ENCODE measurements around the gene NEDD8. TPM values are rescaled to one million over a fixed set of nuclear protein-coding genes. Genes with fewer than 3 reads are reported as not detected.
A peak's percentile ranks its signal among the peaks of the same experiment; 100 is the strongest.

Gene NEDD8
- total RNA-seq, 1 experiment from 2014 or later, result 168 TPM

DNA sequence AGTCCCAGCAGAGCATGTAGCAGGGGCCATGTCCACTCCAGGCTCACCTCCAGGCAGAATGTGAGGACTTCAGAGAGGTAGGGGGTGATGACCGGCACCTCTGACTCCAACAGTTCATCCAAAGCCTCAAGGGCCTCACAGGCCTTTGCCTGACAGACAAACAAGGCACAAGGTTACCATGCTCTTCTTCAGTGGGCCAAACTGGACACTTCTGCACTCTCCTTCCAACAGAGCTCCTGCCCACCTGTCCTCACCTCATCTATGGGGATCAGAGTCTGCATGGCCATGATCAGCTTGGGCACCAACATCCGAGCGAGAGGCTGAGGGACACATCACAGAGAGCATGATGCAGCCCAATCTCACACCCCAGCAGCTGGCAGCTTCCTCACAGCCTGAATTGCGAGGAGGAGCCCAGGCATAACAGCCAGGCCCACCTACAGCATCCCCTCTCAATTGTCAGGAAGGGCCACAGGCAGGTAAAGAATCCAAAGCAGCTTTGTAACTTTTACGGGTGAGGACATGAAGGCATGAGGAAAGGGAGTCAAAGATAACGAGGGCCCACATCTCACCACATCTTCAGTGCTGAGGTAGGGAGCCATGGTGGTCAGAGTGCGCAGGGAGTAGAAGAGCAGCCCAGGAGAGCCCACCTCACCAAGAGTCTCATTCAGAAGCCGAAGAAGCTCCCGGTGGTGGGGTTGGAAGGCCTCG is 45.2 kb downstream of the NEDD8 start:
- in situ Hi-C loops (cut with HindIII; ENCODE audit: low sequenced_read_pairs), result no loop called here
- DNase-seq (ENCODE audit: low spot score), result no peak

DNA sequence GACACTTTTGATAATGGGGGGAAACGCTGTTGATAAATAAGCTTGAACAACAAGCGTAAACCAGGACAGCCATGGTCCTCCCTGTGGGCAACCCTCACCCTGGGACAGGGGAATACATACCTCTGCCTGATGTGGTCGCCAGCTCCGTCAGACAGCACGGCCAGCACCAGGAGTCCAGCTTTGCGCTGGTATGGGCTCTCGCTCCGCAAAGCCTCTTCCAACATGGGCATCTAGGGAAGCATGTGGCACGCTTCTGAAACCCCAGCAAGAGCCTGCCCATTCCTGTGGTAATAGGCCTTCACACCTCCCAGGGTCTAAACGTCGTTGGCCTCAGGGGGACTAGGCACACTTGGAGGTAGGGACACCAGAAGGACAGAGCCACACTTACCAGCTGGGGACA is 46.4 kb downstream of the NEDD8 start:
- in situ Hi-C loops (cut with HindIII; ENCODE audit: low sequenced_read_pairs), result no loop called here
- no peak for DNase-seq (ENCODE audit: low spot score)

GRCh38 chr14:24185026-24185425 is 47.1 kb downstream of the NEDD8 start:
- in situ Hi-C loops (cut with HindIII; ENCODE audit: low sequenced_read_pairs), result no loop called here
- no peak for DNase-seq (ENCODE audit: low spot score)

GRCh38 chr14:24184104-24184970 is 47.8 kb downstream of the NEDD8 start:
- in situ Hi-C loops (cut with HindIII; ENCODE audit: low sequenced_read_pairs), result no loop called here
- DNase-seq (ENCODE audit: low spot score), result no peak

DNA sequence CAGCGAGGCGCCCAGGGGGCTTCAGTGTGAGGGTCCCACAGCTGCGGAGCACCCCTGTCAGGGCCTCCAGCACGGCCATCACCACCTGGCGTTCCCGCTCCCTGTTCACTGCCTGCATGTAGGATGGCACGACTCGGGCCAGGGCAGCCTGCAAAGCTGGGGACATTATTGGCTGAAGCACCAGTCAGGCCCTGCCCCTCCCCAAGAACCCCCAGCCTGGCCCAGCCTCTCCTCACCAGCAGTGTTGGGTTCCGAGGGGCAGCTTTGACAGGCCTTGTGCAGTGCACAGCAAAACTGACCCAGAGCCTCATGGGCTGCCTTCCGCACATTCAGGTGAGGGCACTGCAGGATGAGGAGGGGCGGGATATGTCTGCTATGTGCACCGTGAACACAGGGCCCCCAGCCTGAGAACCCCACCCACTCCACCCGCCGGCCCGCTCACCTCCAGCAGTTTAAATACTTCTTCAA is 49.1 kb downstream of the NEDD8 start:
- in situ Hi-C loops (cut with HindIII; ENCODE audit: low sequenced_read_pairs), result no loop called here
- no peak for DNase-seq (ENCODE audit: low spot score)

DNA sequence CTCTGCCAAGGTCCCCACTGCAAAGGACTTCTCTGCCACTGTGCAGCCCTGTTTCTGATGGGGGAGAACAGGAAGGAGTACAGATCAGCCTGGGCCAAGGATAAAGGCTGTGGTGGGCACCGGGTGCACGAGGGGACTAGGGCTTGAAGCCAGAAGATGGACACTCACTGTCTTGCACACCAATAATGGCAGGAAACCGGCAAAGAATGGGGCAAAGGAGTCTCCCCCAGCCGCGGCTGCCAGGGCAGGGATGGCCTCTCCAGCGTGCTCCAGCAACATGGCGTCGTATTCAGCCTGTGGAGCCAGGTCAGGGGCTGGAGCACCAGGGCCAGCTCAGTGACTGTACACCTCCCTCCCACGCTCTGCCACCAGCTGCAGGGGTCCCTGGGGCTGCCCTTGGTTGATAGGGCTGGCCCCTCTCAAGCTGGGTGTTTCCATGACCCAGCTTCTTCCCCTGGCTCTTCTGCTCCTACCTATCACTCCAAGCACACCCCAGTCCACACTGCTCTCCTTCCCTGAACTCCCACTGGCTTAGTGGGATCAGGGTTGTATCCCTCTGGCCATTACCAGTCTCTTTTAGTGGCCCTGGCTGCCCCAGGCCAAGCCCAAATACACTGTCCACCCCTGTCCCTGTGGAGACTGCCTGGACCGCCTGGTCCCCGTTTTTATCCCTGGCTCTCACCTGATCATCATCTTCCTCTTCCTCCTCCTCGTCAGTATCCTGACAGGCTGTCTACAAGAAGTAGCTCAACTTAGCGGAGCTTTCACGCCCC is 49.9 kb downstream of the NEDD8 start:
- no peak for DNase-seq (ENCODE audit: low spot score)
- in situ Hi-C loops (cut with HindIII; ENCODE audit: low sequenced_read_pairs), result no loop called here

DNA sequence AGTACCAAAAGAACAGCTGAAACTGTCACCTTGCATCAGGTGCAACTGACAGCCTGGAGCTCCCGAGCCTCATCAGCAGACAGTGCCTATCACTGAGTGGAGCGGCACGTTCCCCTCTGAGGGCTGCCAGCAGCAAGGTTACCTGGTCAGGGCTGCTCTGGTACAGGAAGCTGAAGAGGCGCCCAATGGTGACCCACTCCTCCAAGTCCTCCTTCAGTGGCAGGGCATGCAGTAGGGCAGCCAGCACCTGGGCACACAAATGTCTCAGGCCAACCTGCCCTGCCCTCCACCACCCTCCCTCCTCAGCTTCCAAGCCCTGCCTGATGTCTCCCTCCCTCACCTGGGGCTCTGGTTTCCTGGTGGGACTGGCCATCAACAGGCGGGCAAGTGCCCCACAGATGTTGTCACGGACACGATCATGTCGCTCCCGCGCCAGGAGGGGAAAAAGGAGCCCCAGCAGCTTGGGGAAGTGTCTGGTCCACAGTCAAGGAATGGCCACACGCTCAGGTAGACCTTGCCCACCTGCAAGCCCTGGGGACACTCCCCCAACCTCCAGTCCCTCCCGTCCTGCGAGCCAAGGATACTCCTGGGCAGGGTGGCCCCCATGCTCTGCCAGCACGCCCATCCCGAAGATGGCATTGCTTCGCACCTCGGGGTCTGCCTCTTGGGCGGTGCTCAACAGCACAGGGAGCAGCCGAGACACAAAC is 50.6 kb downstream of the NEDD8 start:
- no peak for DNase-seq (ENCODE audit: low spot score)
- in situ Hi-C loops (cut with HindIII; ENCODE audit: low sequenced_read_pairs), result no loop called here

DNA sequence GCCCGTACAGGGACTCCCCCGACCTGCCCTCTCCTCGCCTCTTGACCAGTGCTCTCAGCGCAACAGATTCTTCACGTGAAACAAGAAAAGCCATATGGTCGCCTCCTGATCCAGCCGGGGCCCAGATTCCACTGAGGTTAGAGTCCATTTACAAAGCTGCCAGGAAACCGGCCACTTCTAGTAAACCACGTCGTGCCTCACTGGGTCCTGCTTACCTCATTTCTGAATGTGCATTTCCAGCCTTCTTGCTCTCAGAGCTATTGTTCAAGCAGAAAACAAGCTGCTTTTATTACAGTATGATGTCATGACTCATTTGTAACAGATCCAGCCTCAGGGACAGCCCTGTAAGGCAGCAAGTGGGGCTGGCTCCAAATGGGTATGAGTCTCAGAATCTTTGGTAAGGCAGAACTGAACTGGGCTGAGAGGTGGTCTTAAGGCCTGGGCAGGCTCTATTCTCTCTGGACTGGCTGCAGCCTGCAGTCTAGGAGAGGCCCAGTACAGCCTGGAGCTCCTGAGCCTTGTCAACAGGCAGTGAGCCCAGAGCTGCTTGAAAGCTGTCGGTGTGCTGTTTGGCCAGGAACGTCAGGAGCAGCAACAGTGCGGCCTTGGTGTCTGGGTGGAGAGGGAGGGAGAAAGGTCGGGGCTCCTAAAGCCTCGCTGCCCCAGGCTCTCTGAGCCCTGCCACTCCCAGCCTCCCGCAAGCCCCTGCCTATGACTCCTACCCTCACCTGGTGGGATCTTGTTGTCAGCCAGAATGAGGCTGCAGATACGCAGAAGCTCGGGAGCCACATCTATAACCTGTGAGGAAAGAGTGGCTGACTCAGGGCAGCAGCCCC is 52.0 kb downstream of the NEDD8 start:
- in situ Hi-C loops (cut with HindIII; ENCODE audit: low sequenced_read_pairs), result no loop called here
- DNase-seq (ENCODE audit: low spot score), result peak; percentile 61

DNA sequence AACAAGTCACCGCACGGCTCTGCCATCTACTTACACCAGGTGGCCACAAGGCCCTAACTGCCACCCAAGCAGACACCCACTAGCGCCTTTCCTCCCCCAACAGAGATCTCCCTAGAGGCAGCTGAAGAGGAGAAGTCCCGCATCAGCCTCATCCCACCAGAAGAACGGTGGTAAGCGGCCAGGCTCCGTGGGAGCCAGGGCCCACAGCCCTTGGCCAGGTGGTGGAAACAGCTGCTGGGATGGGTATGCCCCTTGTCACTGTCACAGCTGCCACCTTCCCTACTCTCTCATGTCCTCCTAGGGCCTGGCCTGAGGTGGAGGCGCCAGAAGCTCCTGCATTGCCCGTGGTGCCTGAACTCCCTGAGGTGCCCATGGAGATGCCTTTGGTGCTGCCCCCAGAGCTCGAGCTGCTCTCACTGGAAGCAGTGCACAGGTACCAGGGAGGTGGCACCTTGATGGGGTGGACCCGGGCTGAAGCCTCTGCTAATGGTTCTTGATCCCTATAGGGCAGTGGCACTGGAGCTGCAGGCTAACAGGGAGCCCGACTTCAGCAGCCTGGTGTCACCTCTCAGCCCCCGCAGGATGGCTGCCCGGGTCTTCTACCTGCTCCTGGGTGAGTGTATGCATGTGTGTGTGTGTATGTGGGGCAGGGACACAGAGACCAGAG is 52.7 kb downstream of the NEDD8 start:
- in situ Hi-C loops (cut with HindIII; ENCODE audit: low sequenced_read_pairs), result no loop called here
- no peak for DNase-seq (ENCODE audit: low spot score)

GRCh38 chr14:24178399-24179178 is 53.6 kb downstream of the NEDD8 start:
- no peak for DNase-seq (ENCODE audit: low spot score)
- in situ Hi-C loops (cut with HindIII; ENCODE audit: low sequenced_read_pairs), result no loop called here

DNA sequence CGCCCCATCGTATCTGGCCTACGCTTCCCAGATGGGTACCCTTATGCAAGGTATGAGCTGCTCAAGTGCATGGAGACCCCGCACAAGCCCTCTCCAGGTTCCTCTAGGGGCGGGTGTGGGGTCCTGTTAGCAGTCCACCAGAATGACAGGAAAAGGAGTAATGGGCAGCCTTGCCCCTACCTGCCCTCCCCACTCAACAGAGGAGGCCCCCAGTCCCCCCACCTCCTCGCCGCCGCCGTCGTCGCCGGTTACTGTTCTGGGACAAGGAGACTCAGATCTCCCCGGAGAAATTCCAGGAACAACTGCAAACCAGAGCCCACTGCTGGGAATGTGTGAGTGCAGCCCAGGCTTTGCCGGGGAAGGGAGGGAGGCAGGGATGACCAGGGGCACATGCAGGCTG is 54.3 kb downstream of the NEDD8 start:
- in situ Hi-C loops (cut with HindIII; ENCODE audit: low sequenced_read_pairs), result no loop called here
- no peak for DNase-seq (ENCODE audit: low spot score)

- in situ Hi-C loops (cut with HindIII; ENCODE audit: low sequenced_read_pairs), result no loop called here
- DNase-seq (ENCODE audit: low spot score), result no peak
These were observed 54.9 kb downstream of the NEDD8 start for GRCh38 chr14:24177041-24177825.

GRCh38 chr14:24176599-24176998 is 55.6 kb downstream of the NEDD8 start:
- in situ Hi-C loops (cut with HindIII; ENCODE audit: low sequenced_read_pairs), result no loop called here
- no peak for DNase-seq (ENCODE audit: low spot score)

DNA sequence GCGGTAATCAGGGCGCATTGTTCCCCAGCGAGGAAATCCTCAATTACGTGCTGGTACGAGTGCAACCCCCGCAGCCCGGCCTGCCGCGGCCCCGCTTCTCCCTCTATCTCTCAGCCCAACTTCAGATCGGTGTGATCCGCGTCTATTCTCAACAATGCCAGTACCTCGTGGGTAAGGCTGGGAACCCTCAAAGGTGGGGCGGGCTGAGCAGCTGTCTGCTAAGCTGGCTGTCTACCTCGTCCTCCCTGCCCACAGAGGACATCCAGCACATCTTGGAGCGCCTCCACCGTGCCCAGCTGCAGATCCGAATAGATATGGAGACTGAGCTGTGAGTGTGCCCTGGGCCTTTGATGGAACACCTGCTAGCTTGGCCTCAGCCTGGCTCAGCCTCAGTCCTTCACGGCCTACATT is 59.3 kb downstream of the NEDD8 start:
- in situ Hi-C loops (cut with HindIII; ENCODE audit: low sequenced_read_pairs), result no loop called here
- DNase-seq (ENCODE audit: low spot score), result peak; percentile 43

DNA sequence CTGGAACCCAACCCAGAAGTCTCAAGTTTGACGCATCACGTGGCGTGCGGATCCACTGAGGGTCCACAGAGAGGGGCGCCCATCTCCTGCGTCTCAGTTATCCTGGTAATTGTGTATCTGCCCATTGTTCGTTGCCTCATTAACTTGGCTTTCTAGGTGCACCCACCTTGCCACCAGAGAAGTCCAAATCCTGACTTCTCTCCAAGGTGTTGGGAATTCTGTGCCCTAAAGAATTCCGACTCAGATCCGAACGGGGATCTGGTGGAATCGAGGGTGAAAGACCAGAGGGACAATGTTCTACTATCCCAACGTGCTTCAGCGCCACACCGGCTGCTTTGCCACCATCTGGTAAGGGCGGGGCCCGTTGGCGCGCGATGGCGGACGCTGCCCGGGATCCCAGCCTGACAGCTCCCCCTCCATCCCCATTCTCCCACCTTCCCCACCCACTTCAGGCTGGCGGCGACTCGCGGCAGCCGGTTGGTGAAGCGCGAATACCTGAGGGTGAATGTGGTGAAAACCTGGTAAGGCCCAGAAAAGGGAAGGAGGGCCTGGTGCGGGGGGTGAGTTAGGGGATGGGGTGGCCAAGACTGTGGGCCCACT is 59.8 kb downstream of the NEDD8 start:
- DNase-seq (ENCODE audit: low spot score), result peak; percentile 39
- in situ Hi-C loops (cut with HindIII; ENCODE audit: low sequenced_read_pairs), result no loop called here

Measured in G401 (cell line).